Stimulated activated CD8-positive, alpha-beta memory T cell treated with anti-CD3 and anti-CD28 coated beads, Interleukin-4, amount 100 ng/mL, for 48 hours (primary cell): ENCODE measurements around the gene RAB30.
"Not testable (repeated sequence)": the region's sequence is repeated elsewhere in the genome, so short reads cannot be mapped to it uniquely, and the experiment has no call there.

Experiments
- DNase-seq: peaks from one replicate; pipeline ENCODE4 v3.0.0-alpha.2; 2020

Gene RAB30

GRCh38 chr11:83035070-83035854 is 36.4 kb downstream of the RAB30 start:
- DNase-seq, result no peak

- DNase-seq, result no peak
These were observed 37.1 kb downstream of the RAB30 start for GRCh38 chr11:83034673-83035014.

GRCh38 chr11:83033972-83034672 is 37.6 kb downstream of the RAB30 start:
- no peak for DNase-seq

- DNase-seq, result no peak
These were observed 38.3 kb downstream of the RAB30 start for GRCh38 chr11:83033371-83033770.

GRCh38 chr11:83031127-83031526 is 40.6 kb downstream of the RAB30 start:
- DNase-seq, result no peak

DNA sequence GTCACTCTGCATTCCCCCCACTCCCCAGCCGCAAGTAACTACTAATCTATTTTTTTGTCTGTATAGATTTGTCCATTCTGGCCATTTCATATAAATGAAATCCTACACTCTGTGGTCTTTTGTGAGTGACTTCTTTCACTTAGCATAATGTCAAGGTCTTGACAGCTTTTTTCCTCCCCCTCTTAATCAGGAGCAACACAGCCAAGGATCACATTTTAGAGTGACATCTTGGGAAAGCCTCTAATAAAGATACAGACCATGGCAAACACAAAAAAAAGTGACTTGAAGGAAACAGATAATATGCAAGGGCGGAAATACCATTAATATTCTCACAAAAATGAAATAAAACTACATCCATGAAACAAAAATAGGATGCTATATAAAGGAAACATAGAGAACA is 43.9 kb downstream of the RAB30 start:
- DNase-seq, result no peak

GRCh38 chr11:83027289-83027688 is 44.4 kb downstream of the RAB30 start:
- no peak for DNase-seq

DNA sequence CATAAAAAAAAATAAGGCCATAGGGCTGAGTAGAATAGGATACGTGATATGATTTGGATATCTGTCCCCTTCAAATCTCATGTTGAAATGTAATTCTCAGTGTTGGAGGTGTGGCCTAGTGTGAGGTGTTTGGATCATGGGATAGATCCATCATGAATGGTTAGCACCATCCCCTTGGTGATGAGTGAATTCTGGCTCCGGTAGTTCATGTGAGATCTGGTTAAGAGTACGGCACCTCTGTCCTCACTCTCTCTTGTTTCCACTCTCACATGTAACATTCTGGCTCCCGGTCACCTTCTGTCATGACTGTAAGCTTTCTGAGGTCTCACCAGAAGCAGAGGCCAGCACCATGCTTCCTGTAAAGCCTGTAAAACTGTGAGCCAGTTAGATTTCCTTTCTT is 45.5 kb downstream of the RAB30 start:
- DNase-seq, result no peak

DNA sequence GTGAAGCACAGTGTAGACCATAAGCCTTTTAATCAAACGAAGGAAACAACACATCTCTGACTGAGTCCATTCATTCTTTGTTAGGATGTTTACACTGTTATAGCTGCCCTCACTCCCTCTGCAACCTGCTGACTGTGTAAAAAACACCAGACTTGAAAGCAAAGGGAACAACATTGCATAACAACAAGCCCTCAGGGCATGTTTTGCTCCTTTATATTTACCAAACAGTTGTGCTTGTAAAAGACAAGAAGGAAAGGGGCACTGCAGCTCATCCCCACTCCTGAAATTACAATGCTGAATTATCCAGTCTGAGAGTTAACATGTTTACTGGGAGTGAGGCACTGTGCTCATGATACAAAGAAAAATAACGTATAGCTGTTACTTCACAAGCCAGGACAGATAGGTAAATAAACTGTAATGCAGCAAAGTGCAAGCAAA is 46.4 kb downstream of the RAB30 start:
- no peak for DNase-seq

DNA sequence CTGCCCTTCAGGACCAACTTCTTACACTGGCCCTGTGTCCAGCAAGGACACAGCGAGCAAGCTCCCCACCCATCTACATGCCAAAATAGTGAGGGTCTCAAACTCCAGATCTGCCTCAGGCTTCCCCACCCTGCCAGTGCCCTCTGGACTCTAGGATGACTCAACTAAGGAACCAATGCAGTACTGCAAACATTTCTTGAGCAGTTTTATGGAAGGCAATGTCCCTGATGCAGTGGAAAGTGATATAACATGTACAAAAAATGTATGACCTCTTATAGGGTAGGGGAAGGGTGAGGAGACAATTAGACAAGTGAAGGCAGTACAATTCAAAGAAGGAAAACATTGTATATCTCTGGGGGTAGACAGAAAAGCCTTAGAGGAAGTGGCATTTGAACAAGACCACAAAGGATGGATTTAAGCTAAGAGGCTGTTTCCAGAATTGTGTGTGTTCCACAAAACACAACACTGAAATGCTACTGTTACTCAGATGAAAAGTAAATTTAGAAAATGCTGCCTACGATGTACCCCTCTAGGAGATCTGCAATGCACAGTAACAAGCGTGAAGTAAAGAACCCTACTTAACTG is 47.3 kb downstream of the RAB30 start:
- no peak for DNase-seq

DNA sequence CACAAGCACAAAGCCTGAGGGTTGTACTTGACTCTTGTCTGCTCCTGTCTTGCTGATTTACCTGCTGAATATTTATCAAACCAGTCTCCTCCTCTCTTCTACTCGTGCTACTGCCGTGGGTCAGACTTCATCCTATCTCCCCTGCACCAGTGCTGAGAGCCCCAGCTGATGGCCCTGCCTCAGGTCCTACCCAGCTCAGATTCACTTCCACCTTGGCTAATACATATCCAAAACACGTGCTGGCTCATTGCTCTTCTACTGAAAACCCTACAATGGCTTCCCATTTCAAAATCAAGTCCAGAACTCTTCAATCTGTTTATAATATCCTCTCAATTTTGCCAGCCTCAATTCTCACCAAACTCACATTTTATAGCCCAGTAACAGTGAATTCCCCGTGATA is 48.3 kb downstream of the RAB30 start:
- DNase-seq, result no peak

DNA sequence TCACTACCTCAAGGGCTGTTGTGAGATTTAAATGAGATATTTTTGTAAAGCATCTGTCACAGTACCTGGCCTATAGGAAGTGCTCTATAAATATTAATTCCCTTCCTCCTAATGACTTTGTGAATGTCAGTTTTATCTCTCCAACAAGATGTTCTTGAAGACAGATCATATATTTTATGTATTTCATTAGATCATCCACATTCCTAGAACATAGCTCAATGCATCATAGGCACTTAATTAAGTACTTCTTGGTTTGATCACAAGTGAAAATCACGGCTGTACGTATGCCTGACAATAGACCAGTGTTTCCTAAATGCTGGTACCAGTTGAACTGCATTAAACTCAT is 49.9 kb downstream of the RAB30 start:
- DNase-seq, result no peak

DNA sequence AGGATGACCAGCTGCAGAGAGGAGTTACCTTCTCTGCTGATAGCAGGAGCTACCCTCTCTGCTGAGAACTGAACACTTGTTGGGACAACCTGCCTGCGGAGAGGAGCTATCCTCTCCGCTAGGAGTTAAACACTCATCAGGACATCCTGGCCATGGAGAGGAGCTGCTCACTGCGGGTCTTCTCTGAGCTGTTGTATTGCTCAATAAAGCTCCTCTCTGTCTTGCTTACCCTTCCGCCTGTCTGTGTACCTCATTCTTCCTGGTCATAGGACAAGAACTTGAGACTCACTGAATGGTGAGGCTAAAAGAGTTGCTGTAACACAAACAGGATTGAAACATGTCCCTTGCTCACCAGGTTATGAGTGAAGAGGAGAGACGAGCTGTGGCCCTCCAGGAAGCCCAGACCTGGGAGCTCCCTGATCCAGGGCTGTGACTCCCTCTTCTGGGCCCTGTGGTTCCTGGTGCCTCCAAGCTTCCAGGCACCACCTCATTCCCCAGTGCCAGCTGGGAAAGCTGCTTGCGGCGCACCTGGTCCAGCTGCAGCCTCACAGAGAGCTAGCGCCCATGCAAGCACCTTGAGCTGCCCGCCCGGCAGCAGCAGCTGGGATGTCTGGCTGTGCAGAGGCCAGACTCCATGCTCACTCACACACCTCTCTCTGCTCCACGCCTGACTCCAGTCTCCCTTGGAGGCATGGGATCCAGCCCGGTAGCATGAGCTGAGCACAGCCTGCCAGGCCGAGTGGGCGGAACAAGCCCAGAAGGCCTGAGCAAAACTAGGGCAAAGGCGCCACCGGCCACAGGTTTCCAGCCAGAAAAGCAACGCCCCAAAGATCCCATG is 50.5 kb downstream of the RAB30 start:
- no peak for DNase-seq

GRCh38 chr11:83019888-83020579 is 51.7 kb downstream of the RAB30 start:
- DNase-seq, result no peak

DNA sequence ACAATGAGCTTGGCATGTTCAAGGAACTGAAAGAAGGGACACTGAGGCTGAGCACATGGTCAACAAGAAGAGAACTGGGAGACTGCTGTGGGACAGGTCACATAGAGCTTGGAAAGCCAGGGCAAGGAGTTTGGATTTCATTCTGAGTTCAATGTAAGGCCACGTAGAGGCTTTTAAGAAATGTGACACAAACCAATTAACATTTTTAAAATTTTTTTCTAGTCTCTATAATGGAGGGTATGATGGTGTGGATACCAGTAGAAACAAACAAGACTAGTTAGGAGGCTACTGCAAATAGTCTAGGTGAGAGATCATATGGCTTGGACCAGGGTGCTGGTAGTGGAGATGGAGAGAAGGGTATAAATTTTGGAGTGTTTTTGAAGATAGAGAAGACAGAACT is 56.7 kb downstream of the RAB30 start:
- no peak for DNase-seq

GRCh38 chr11:83012168-83013067 is 59.3 kb downstream of the RAB30 start:
- DNase-seq, result no peak

GRCh38 chr11:83011333-83012167 is 60.1 kb downstream of the RAB30 start:
- DNase-seq, result no peak

- DNase-seq, result no peak
These were observed 61.7 kb downstream of the RAB30 start for GRCh38 chr11:83009999-83010398.

GRCh38 chr11:83009136-83009535 is 62.6 kb downstream of the RAB30 start:
- not testable (repeated sequence) for DNase-seq

DNA sequence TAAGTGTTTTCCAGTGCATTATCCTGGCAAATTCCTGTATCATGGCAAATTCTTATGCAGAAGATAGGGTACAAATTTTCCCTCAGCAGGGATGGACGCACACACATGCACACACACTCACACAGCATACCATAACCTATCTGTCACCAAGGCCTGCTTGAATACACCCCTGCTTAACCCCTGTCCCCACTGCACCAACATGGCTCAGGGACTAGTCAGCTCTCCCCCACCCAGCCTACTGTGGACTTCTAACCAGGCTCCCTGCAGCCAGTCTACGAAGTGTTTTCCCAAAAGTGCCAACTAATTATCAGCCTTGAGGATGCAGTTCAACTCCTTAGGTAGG is 63.1 kb downstream of the RAB30 start:
- DNase-seq, result no peak
